Right lobe of liver (tissue), 6 donors: Measurements from ENCODE around the gene ATP5F1D. TPM values are rescaled to one million over a fixed set of nuclear protein-coding genes. Genes with fewer than 3 reads are reported as not detected.
A peak's percentile ranks its signal among the peaks of the same experiment; 100 is the strongest.

ENCODE experiments used
- ATAC-seq, 4 donors: fragments of 200-7000 bp; cut with Tn5 transposase; one replicate each; pipeline ENCODE4 v1.9.1; 2020; ENCODE audit warnings: mild to moderate bottlenecking in 4 of 4, moderate library complexity in 4 of 4
- DNase-seq, 3 donors: peaks; one replicate each; pipeline ENCODE4 v3.0.0-alpha.2; 2020
- H3K27ac ChIP-seq, 3 donors: fragments of 200-600 bp; one replicate each; pipeline ENCODE4 v1.8.0; 2022
- H3K27me3 ChIP-seq, 2 donors: fragments of 200-600 bp; one replicate each; pipeline ENCODE4 v1.8.0; 2022
- H3K36me3 ChIP-seq, 4 donors: fragments of 200-600 bp; sonication (generic) in 1 of 4; one replicate each; pipeline versions ENCODE4 v1.5.1 to v1.8.0; 2017 to 2022; ENCODE audit warnings: control low read depth in 1 of 4
- H3K4me1 ChIP-seq, 4 donors: fragments of 200-600 bp; sonication (generic) in 1 of 4; one replicate each; pipeline versions ENCODE4 v1.5.1 to v1.8.0; 2017 to 2022; ENCODE audit warnings: control low read depth in 1 of 4
- H3K4me3 ChIP-seq, 3 donors: fragments of 200-600 bp; one replicate each; pipeline ENCODE4 v1.8.0; 2022
- H3K9me3 ChIP-seq, 4 donors: fragments of 200-600 bp; sonication (generic) in 1 of 4; one replicate each; pipeline versions ENCODE4 v1.5.1 to v1.8.0; 2017 to 2022; ENCODE audit warnings: control low read depth in 1 of 4
- POLR2A ChIP-seq: fragments of 450-650 bp; IDR thresholded peaks from one replicate; pipeline ENCODE4 v1.6.1; 2017; ENCODE audit warnings: antibody characterized with exemption, mild to moderate bottlenecking
- WGBS: methylation state at CpG from one replicate; pipeline ENCODE4 v1.1.6; 2018; ENCODE audit warnings: low coverage, low lambda C conversion rate; ENCODE audit not compliant: insufficient coverage; ENCODE audit errors: missing lambda C conversion rate; 5-methylcytosine and 5-hydroxymethylcytosine counted together
- intact Hi-C, 2 donors: fragments of 100-400 bp; cut with DNase I; formaldehyde crosslinking; loops; one replicate each; pipeline versions ENCODE4 v1.11.2 to v1.14.1; 2022
- total RNA-seq, 6 experiments: library from RNA; depleted of rRNA in 2 of 6; stranded (reverse); fragments of >200 nt in 2 of 6; fragmentation: NEBNext Ultra II Directional in 3 of 6; extraction: Animal tissue kit (Norgen Biotek cat#: 25700) in 3 of 6; gene quantifications; one replicate each; pipeline versions ENCODE4 v1.1.0 to v1.2.4, GENCODE V29; 2016 to 2023
- TF ChIP-seq, protein P1 (sequence below), 4 donors: fragments of 200-600 bp in 3 of 4; fragments of 450-650 bp in 1 of 4; IDR thresholded peaks; one replicate each; pipeline versions ENCODE4 v1.5.1 to v1.8.0; 2016 to 2022; ENCODE audit warnings: antibody characterized with exemption in 4 of 4, mild to moderate bottlenecking in 2 of 4
- donor health status: DM: no; HTN: yes; CAD: no.
- donor health status: DM: no; HTN: no; CAD: no.
- donor health status: DM: no; HTN: no; CAD: no.
- donor health status: DM: no; HTN: yes; CAD: no.
- donor health status: DM: no; HTN: yes; CAD: no.

Gene ATP5F1D
- total RNA-seq, 6 experiments from 2014 or later: 98.1 to 240 (median 137) TPM

DNA sequence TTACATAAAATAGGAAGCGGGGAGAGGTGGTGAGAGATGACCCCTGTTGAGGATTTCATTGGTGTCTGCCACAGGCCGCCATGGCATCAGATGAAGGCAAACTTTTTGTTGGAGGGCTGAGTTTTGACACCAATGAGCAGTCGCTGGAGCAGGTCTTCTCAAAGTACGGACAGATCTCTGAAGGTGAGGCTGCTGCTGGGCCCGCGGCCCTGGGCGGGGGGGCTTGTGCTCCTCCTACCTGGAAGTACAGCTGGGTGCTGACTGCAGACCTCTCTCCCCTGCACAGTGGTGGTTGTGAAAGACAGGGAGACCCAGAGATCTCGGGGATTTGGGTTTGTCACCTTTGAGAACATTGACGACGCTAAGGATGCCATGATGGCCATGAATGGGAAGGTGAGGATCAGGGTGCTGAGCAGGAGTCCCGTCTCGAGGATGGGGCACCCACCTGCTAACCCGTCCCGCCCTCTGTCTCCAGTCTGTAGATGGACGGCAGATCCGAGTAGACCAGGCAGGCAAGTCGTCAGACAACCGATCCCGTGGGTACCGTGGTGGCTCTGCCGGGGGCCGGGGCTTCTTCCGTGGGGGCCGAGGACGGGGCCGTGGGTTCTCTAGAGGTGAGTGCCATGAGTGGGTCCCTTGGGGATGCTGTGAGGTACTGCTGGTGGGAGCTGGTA lies 29.4 kb downstream of the ATP5F1D start:
- H3K4me3 ChIP-seq: peak overlapping the region; percentile 55 to 87 (median 69)
- H3K4me1 ChIP-seq: peaks cover 0 to 73% (median 28%) of the 10 kb centered on the region in 4 donors
- TF ChIP-seq, protein P1, sequence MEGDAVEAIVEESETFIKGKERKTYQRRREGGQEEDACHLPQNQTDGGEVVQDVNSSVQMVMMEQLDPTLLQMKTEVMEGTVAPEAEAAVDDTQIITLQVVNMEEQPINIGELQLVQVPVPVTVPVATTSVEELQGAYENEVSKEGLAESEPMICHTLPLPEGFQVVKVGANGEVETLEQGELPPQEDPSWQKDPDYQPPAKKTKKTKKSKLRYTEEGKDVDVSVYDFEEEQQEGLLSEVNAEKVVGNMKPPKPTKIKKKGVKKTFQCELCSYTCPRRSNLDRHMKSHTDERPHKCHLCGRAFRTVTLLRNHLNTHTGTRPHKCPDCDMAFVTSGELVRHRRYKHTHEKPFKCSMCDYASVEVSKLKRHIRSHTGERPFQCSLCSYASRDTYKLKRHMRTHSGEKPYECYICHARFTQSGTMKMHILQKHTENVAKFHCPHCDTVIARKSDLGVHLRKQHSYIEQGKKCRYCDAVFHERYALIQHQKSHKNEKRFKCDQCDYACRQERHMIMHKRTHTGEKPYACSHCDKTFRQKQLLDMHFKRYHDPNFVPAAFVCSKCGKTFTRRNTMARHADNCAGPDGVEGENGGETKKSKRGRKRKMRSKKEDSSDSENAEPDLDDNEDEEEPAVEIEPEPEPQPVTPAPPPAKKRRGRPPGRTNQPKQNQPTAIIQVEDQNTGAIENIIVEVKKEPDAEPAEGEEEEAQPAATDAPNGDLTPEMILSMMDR (IDR thresholded peaks at IDR 0.05): no peak
- TF ChIP-seq POLR2A: no peak
- H3K36me3 ChIP-seq: peaks cover 10 to 43% (median 27%) of the 10 kb centered on the region in 4 donors
- H3K27me3 ChIP-seq: no peaks in the 10 kb centered on the region
- ATAC-seq (no peak), DNase-seq (no peak)
- WGBS: 26% methylated on average over 5 of the region's 26 CpGs
- H3K9me3 ChIP-seq: no peaks in the 10 kb centered on the region
- H3K27ac ChIP-seq: peak overlapping the region; percentile 88 to 99 (median 97)
- intact Hi-C loops: no loop called here

DNA sequence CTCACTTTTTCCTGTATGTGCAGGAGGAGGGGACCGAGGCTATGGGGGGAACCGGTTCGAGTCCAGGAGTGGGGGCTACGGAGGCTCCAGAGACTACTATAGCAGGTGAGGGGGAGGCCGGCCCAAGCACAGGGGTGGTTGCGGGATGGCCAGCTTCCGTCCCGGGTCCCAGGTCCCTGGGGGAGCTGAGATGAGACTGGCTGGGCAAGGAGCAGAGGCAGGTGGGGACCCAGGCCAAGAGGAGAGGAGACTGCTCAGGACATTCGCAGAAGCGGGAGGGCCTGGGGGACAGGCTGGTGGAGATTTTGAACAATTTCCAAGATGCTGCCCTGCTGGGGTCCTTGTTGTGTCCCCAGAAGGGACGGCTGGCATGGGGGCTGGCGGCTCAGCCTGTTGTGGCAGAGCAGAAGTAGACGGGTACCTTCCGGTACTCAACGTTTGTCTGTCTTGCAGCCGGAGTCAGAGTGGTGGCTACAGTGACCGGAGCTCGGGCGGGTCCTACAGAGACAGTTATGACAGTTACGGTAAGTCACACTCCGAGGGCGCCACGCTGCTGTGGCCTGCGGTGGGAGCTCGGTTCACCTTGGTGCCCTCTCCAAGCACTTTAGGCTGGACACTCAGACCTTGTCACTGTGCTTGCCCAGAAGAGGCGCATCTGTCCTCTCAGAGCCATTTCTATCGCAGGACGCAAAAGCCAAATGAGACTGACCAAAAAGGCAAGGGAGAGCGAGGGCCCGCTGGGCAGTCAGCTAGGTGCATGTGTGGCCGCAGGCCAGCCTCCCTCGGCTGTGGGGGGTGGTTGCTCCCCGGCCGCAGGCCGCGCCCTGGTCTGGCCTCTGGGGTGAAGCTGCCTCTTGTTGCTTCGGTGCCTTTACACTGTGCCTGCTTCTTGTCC lies 30.2 kb downstream of the ATP5F1D start:
- Histone ChIP-seq H3K4me3 (peak overlapping the region in 1 of 3 donors; percentile 55), H3K36me3 (peaks cover 10 to 43% (median 27%) of the 10 kb centered on the region in 4 donors), H3K27me3 (no peaks in the 10 kb centered on the region), H3K9me3 (no peaks in the 10 kb centered on the region), H3K27ac (no peak overlapping the region), H3K4me1 (peaks cover 0 to 74% (median 30%) of the 10 kb centered on the region in 4 donors)
- DNase-seq (peak in 1 of 3 donors; percentile 46), ATAC-seq (no peak)
- intact Hi-C loops: no loop called here
- WGBS: 43% methylated on average over 4 of the region's 37 CpGs
- TF ChIP-seq, protein P1 (IDR thresholded peaks at IDR 0.05): no peak
- no peak for TF ChIP-seq POLR2A

DNA sequence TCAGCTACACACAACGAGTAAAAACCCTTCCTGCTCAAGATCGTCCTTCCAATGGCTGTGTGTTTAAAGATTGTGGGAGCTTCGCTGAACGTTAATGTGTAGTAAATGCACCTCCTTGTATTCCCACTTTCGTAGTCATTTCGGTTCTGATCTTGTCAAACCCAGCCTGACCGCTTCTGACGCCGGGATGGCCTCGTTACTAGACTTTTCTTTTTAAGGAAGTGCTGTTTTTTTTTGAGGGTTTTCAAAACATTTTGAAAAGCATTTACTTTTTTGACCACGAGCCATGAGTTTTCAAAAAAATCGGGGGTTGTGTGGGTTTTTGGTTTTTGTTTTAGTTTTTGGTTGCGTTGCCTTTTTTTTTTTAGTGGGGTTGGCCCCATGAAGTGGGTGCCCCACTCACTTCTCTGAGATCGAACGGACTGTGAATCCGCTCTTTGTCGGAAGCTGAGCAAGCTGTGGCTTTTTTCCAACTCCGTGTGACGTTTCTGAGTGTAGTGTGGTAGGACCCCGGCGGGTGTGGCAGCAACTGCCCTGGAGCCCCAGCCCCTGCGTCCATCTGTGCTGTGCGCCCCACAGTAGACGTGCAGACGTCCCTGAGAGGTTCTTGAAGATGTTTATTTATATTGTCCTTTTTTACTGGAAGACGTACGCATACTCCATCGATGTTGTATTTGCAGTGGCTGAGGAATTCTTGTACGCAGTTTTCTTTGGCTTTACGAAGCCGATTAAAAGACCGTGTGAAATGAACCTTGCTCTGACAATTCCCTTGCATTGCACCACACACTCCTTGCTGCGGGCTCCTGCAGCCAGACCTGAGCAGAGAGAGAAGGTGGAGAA lies 31.1 kb downstream of the ATP5F1D start:
- WGBS: 53% methylated on average over 30 of the region's 33 CpGs
- peaks cover 0 to 65% (median 30%) of the 10 kb centered on the region in 4 donors for H3K4me1 ChIP-seq
- intact Hi-C loops: no loop called here
- H3K27me3 ChIP-seq: no peaks in the 10 kb centered on the region
- ATAC-seq: no peak
- peak overlapping the region in 2 of 3 donors; percentile 15 to 30 for H3K27ac ChIP-seq
- no peaks in the 10 kb centered on the region for H3K9me3 ChIP-seq
- no peak for DNase-seq
- TF ChIP-seq POLR2A: no peak
- TF ChIP-seq, protein P1 (IDR thresholded peaks at IDR 0.05): no peak
- peaks cover 10 to 43% (median 27%) of the 10 kb centered on the region in 4 donors for H3K36me3 ChIP-seq
- no peak overlapping the region for H3K4me3 ChIP-seq
